SK-N-SH (cell line): ENCODE measurements around the gene ZNF804B. TPM values are rescaled to one million over a fixed set of nuclear protein-coding genes. Genes with fewer than 3 reads are reported as not detected.

Experiments
- CTCF ChIA-PET: fragments of 300-600, 350-600 bp; formaldehyde crosslinking; extraction: SDS; loops from one replicate; lab custom pipeline; 2021; lab: Yijun Ruan, JAX
- POLR2A ChIA-PET: fragments of 350-600 bp; sonication (Branson Sonifier 250); formaldehyde crosslinking; extraction: SDS; loops from one replicate; lab custom pipeline; 2020; ENCODE audit warnings: antibody characterized with exemption, inconsistent platforms; lab: Yijun Ruan, JAX
- DNase-seq: peaks from one replicate; pipeline ENCODE4 v3.0.0; 2012
- H2AFZ ChIP-seq: fragments of 200-600 bp; sonication (generic); 2 replicates; pipeline ENCODE4 v1.8.1; 2016; ENCODE audit warnings: antibody characterized with exemption, mild to moderate bottlenecking, low read depth
- H3F3A ChIP-seq: fragments of 200-600 bp; sonication (generic); replicated peaks from 2 replicates; pipeline ENCODE3; 2016; ENCODE audit warnings: antibody characterized with exemption, mild to moderate bottlenecking; ENCODE audit not compliant: insufficient read depth
- H3K27ac ChIP-seq, 2 experiments: fragments of 200-500 bp in 1 of 2; fragments of 200-600 bp in 1 of 2; sonication (Bioruptor generic) in 1 of 2; sonication (generic), shearing (Covaris generic) in 1 of 2; 2 replicates each; pipeline versions ENCODE4 v1.5.1 to v1.6.1; 2014 to 2016; ENCODE audit warnings: low read depth in 2 of 2, inconsistent platforms in 1 of 2, low read length in 1 of 2, mild to moderate bottlenecking in 1 of 2, mixed read lengths in 1 of 2
- H3K27me3 ChIP-seq: fragments of 200-600 bp; sonication (generic), shearing (Covaris generic); 2 replicates; pipeline ENCODE4 v1.6.1; 2016; ENCODE audit warnings: mixed run types; ENCODE audit not compliant: insufficient read depth
- H3K36me3 ChIP-seq, 2 experiments: fragments of 200-500 bp in 1 of 2; fragments of 200-600 bp in 1 of 2; sonication (Bioruptor generic) in 1 of 2; sonication (generic) in 1 of 2; replicated peaks in 1 of 2; 2 replicates each; pipeline versions ENCODE3 to v1.5.1; 2014 to 2016; ENCODE audit warnings: low read length in 1 of 2, mild to moderate bottlenecking in 1 of 2; ENCODE audit not compliant: insufficient read depth in 2 of 2, control insufficient read depth in 1 of 2
- H3K4me1 ChIP-seq, 2 experiments: fragments of 200-500 bp in 1 of 2; fragments of 200-600 bp in 1 of 2; sonication (Bioruptor generic) in 1 of 2; sonication (generic), shearing (Covaris generic) in 1 of 2; 2 replicates each; pipeline versions ENCODE4 v1.5.1 to v1.6.1; 2014 to 2016; ENCODE audit warnings: low read depth in 1 of 2, low read length in 1 of 2, mixed run types in 1 of 2; ENCODE audit not compliant: insufficient read depth in 2 of 2, control insufficient read depth in 1 of 2
- H3K4me2 ChIP-seq: fragments of 200-600 bp; sonication (generic), shearing (Covaris generic); 2 replicates; pipeline ENCODE4 v1.6.1; 2017; ENCODE audit warnings: mixed run types
- H3K4me3 ChIP-seq, 2 experiments: fragments of 200-500 bp in 1 of 2; fragments of 200-600 bp in 1 of 2; sonication (Bioruptor generic) in 1 of 2; sonication (generic), shearing (Covaris generic) in 1 of 2; 2 replicates each; pipeline versions ENCODE4 v1.5.1 to v1.8.1; 2014 to 2016; ENCODE audit warnings: low read depth in 2 of 2, inconsistent platforms in 1 of 2, low read length in 1 of 2, mild to moderate bottlenecking in 1 of 2, mixed read lengths in 1 of 2, moderate library complexity in 1 of 2
- H3K79me2 ChIP-seq: fragments of 200-600 bp; sonication (generic); 2 replicates; pipeline ENCODE4 v1.8.1; 2017; ENCODE audit warnings: mild to moderate bottlenecking; ENCODE audit not compliant: insufficient read depth
- H3K9ac ChIP-seq: fragments of 200-600 bp; sonication (generic); 2 replicates; pipeline ENCODE4 v1.6.1; 2017; ENCODE audit warnings: mixed run types
- H3K9me2 ChIP-seq: fragments of 200-600 bp; sonication (generic); 2 replicates; pipeline ENCODE4 v1.6.1; 2017; ENCODE audit warnings: mixed run types
- H3K9me3 ChIP-seq: fragments of 200-600 bp; sonication (generic); 2 replicates; pipeline ENCODE4 v1.6.1; 2017; ENCODE audit warnings: mixed run types, mild to moderate bottlenecking, moderate library complexity
- H4K20me1 ChIP-seq: fragments of 200-600 bp; sonication (generic); 2 replicates; pipeline ENCODE4 v1.6.1; 2017; ENCODE audit warnings: mild to moderate bottlenecking, mixed run types; ENCODE audit not compliant: insufficient read depth
- CHD2 ChIP-seq: fragments of 150-350 bp; IDR thresholded peaks from 2 replicates; pipeline ENCODE4 v1.6.1; 2018; ENCODE audit warnings: low read length; ENCODE audit not compliant: partially characterized antibody
- EP300 ChIP-seq, 2 experiments: IDR thresholded peaks; 2 replicates each; pipeline versions ENCODE4 v1.4.0 to v1.6.1; 2012; ENCODE audit warnings: borderline replicate concordance in 1 of 2, low read depth in 1 of 2, low read length in 1 of 2
- GABPA ChIP-seq: IDR thresholded peaks from 2 replicates; pipeline ENCODE4 v1.4.0; 2012; ENCODE audit warnings: low read depth, mild to moderate bottlenecking
- GATA2 ChIP-seq: sonication (generic); formaldehyde crosslinking; IDR thresholded peaks from 2 replicates; pipeline ENCODE4 v1.5.0; 2020; ENCODE audit warnings: mild to moderate bottlenecking, missing genetic modification reagents
- MEF2A ChIP-seq: IDR thresholded peaks from 2 replicates; pipeline ENCODE4 v1.4.0; 2012; ENCODE audit warnings: low read depth, borderline replicate concordance
- MXI1 ChIP-seq: IDR thresholded peaks from 2 replicates; pipeline ENCODE4 v1.6.1; 2012; ENCODE audit warnings: mild to moderate bottlenecking, low read depth, low read length, improper control_type of control experiment
- NRF1 ChIP-seq: IDR thresholded peaks from 2 replicates; pipeline ENCODE4 v1.6.1; 2012; ENCODE audit warnings: low read depth, mild to moderate bottlenecking, low read length
- POLR2AphosphoS5 ChIP-seq: IDR thresholded peaks from 2 replicates; pipeline ENCODE4 v1.6.1; 2012; ENCODE audit warnings: low read depth, low read length
- RAD21 ChIP-seq: IDR thresholded peaks from 2 replicates; pipeline ENCODE4 v1.6.1; 2012; ENCODE audit warnings: mild to moderate bottlenecking, low read length
- RXRA ChIP-seq: IDR thresholded peaks from 2 replicates; pipeline ENCODE4 v1.4.0; 2012; ENCODE audit warnings: low read depth, mild to moderate bottlenecking, borderline replicate concordance
- SIN3A ChIP-seq: IDR thresholded peaks from 2 replicates; pipeline ENCODE4 v1.6.1; 2012; ENCODE audit warnings: low read depth, mild to moderate bottlenecking, low read length, moderate library complexity, borderline replicate concordance
- SMC3 ChIP-seq: IDR thresholded peaks from 2 replicates; pipeline ENCODE4 v1.6.1; 2012; ENCODE audit warnings: low read depth, low read length, improper control_type of control experiment
- TAF1 ChIP-seq: IDR thresholded peaks from 2 replicates; pipeline ENCODE4 v1.6.1; 2012; ENCODE audit warnings: low read depth, mild to moderate bottlenecking, low read length, moderate library complexity, borderline replicate concordance
- USF1 ChIP-seq: IDR thresholded peaks from 2 replicates; pipeline ENCODE4 v1.4.0; 2012; ENCODE audit warnings: low read depth, borderline replicate concordance
- WGBS: methylation state at CpG from one replicate; pipeline ENCODE4 v1.1.6; 2017; ENCODE audit warnings: low lambda C conversion rate; 5-methylcytosine and 5-hydroxymethylcytosine counted together
- polyA plus RNA-seq, 3 experiments: library from polyadenylated mRNA; depleted of rRNA; stranded (reverse); fragments of >200 nt; gene quantifications; 2 replicates each; pipeline ENCODE4 v1.2.3, GENCODE V29; 2012
- TF ChIP-seq, protein P1 (sequence below): IDR thresholded peaks from 2 replicates; pipeline ENCODE4 v1.6.1; 2012; ENCODE audit warnings: mild to moderate bottlenecking, low read depth, low read length, moderate library complexity
- TF ChIP-seq, protein P2 (sequence below): IDR thresholded peaks from 2 replicates; pipeline ENCODE4; 2012
- TF ChIP-seq, protein P3 (sequence below): fragments of 150-350 bp; IDR thresholded peaks from 2 replicates; pipeline ENCODE4 v1.6.1; 2017; ENCODE audit warnings: antibody characterized with exemption, low read length, low read depth, borderline replicate concordance

ZNF804B gene
- polyA plus RNA-seq, 1 of the 3 experiments (the other 2 are of a cell fraction), result not detected

DNA sequence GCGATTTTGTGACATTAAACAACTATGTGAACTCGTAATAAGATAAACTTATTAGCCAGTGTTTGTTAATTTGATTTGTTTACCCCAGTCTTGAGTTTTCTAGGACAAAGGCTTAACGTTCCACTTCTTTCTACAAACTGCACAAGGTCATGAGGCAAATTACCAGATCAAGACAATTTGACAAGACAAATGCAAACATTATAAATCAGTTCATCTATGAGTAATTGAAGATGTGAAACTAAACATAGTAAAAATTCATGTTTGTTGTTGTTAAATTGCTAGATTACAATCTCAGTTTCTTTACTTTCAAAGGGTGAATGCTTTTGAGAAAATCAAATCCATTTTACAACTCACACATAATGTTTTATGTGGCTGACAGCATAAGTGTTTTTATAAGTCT is 13.4 kb upstream of the ZNF804B start:
- Histone ChIP-seq H3K36me3 (no peaks in the 10 kb centered on the region), H3K79me2 (no peaks in the 10 kb centered on the region), H4K20me1 (no peaks in the 10 kb centered on the region), H3K4me1 (no peaks in the 10 kb centered on the region), H3K9me2 (no peaks in the 10 kb centered on the region; the same call in 1 of the 2 replicates), H2AFZ (no peak overlapping the region; the same call in 1 of the 2 replicates), H3K4me2 (no peak overlapping the region), H3K27me3 (no peaks in the 10 kb centered on the region), H3K4me3 (no peak overlapping the region), H3K27ac (no peak overlapping the region), H3F3A (no peaks in the 10 kb centered on the region), H3K9me3 (no peaks in the 10 kb centered on the region), H3K9ac (no peak overlapping the region)
- TF ChIP-seq GABPA (no peak), USF1 (no peak), GATA2 (CRISPR knock-in tag) (no peak), TAF1 (no peak), MEF2A (no peak), SIN3A (no peak), MXI1 (no peak)
- TF ChIP-seq, protein P1, sequence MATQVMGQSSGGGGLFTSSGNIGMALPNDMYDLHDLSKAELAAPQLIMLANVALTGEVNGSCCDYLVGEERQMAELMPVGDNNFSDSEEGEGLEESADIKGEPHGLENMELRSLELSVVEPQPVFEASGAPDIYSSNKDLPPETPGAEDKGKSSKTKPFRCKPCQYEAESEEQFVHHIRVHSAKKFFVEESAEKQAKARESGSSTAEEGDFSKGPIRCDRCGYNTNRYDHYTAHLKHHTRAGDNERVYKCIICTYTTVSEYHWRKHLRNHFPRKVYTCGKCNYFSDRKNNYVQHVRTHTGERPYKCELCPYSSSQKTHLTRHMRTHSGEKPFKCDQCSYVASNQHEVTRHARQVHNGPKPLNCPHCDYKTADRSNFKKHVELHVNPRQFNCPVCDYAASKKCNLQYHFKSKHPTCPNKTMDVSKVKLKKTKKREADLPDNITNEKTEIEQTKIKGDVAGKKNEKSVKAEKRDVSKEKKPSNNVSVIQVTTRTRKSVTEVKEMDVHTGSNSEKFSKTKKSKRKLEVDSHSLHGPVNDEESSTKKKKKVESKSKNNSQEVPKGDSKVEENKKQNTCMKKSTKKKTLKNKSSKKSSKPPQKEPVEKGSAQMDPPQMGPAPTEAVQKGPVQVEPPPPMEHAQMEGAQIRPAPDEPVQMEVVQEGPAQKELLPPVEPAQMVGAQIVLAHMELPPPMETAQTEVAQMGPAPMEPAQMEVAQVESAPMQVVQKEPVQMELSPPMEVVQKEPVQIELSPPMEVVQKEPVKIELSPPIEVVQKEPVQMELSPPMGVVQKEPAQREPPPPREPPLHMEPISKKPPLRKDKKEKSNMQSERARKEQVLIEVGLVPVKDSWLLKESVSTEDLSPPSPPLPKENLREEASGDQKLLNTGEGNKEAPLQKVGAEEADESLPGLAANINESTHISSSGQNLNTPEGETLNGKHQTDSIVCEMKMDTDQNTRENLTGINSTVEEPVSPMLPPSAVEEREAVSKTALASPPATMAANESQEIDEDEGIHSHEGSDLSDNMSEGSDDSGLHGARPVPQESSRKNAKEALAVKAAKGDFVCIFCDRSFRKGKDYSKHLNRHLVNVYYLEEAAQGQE, result no peak
- WGBS, result 5% methylated on average over 3 of the region's 3 CpGs
- ChIA-PET CTCF (no interaction called here), POLR2A (no interaction called here)
- no peak for DNase-seq

- no peaks in the 10 kb centered on the region for H3K79me2 ChIP-seq
- no peak overlapping the region for H3K4me3 ChIP-seq
- no peaks in the 10 kb centered on the region for H3F3A ChIP-seq
- peaks cover 27% of the 10 kb centered on the region for H3K27me3 ChIP-seq
- no peak for DNase-seq
- no peaks in the 10 kb centered on the region for H4K20me1 ChIP-seq
- no peaks in the 10 kb centered on the region for H3K9me2 ChIP-seq
- 40% methylated on average over 1 of the region's 1 CpG for WGBS
- no peak overlapping the region for H2AFZ ChIP-seq
- H3K4me2 ChIP-seq, result no peak overlapping the region
- H3K9ac ChIP-seq, result no peak overlapping the region
- H3K36me3 ChIP-seq, result no peaks in the 10 kb centered on the region
- ChIA-PET POLR2A (no interaction called here), CTCF (interaction anchor here (0.7 to 1.4 kb wide), 2 partner anchors 30 to 270 kb away, joined by 3 to 4 read pairs; no protein-coding TSS in a partner anchor)
- no peaks in the 10 kb centered on the region for H3K9me3 ChIP-seq
- H3K27ac ChIP-seq, result no peak overlapping the region
- peaks cover 0 to 17% of the 10 kb centered on the region in 2 experiments; a peak in 2 of 4 replicates for H3K4me1 ChIP-seq
- TF ChIP-seq USF1 (no peak), SIN3A (no peak), MXI1 (no peak), EP300 (IDR thresholded peaks at IDR 0.05; ENCODE audit: borderline replicate concordance in 1 of 2, low read depth in 1 of 2, low read length in 1 of 2) (no peak), SMC3 (no peak), RAD21 (no peak), NRF1 (no peak), CHD2 (no peak), RXRA (no peak), POLR2AphosphoS5 (no peak)
- TF ChIP-seq, protein P2, sequence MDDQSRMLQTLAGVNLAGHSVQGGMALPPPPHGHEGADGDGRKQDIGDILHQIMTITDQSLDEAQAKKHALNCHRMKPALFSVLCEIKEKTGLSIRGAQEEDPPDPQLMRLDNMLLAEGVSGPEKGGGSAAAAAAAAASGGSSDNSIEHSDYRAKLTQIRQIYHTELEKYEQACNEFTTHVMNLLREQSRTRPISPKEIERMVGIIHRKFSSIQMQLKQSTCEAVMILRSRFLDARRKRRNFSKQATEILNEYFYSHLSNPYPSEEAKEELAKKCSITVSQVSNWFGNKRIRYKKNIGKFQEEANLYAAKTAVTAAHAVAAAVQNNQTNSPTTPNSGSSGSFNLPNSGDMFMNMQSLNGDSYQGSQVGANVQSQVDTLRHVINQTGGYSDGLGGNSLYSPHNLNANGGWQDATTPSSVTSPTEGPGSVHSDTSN, result no peak
- TF ChIP-seq, protein P3, sequence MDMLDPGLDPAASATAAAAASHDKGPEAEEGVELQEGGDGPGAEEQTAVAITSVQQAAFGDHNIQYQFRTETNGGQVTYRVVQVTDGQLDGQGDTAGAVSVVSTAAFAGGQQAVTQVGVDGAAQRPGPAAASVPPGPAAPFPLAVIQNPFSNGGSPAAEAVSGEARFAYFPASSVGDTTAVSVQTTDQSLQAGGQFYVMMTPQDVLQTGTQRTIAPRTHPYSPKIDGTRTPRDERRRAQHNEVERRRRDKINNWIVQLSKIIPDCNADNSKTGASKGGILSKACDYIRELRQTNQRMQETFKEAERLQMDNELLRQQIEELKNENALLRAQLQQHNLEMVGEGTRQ, result no peak
Observed at GRCh38 chr7:88756802-88757201, 2.7 kb upstream of the ZNF804B start.
